Measurements from ENCODE around the gene QRICH2. TPM values are rescaled to one million over a fixed set of nuclear protein-coding genes. Genes with fewer than 3 reads are reported as not detected.
"Not testable (repeated sequence)": the region's sequence is repeated elsewhere in the genome, so short reads cannot be mapped to it uniquely, and the experiment has no call there.

Gene QRICH2
- total RNA-seq, 2 experiments from 2014 or later, result 7.2 to 9.4 TPM

DNA sequence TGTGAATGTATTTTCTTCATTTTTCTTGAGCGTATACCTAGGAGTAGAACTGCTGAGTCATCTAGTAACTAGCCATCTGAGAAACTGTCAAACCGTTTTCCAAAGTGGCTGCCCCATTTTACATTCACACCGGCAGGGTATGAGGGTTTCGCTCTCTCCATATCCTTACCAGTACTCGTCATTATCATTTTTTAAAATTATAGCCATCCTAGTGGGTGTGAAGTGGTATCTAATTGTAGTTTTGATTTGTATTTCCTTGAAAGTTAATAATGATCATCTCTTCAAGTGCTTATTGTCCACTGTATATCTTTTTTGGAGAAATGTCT lies 73.8 kb downstream of the QRICH2 start:
- no TSS peak for BruUV-seq (replicated peaks)
- no peaks in the 10 kb centered on the region for H3K36me3 ChIP-seq (ENCODE audit: insufficient read depth, low read length)
- H3K9me2 ChIP-seq (ENCODE audit: insufficient read depth, low read length), result no peaks in the 10 kb centered on the region
- TF ChIP-seq EZH2phosphoT487 (IDR thresholded peaks at IDR 0.05; ENCODE audit: borderline replicate concordance, low read depth, low read length), result no peak
- no peak for TF ChIP-seq CTCF (conservative IDR thresholded peaks at IDR 0.05; ENCODE audit: low read length)
- H4K20me1 ChIP-seq (ENCODE audit: insufficient read depth, low read length), result no peaks in the 10 kb centered on the region
- no peak overlapping the region for H3K4me2 ChIP-seq (ENCODE audit: low read length)
- no peak for DNase-seq (ENCODE audit: low spot score)
- H3K4me1 ChIP-seq (ENCODE audit: insufficient read depth, low read length, poor library complexity, severe bottlenecking), result no peaks in the 10 kb centered on the region
- ChIA-PET CTCF (ENCODE audit: unreplicated experiment) (no interaction called here), POLR2A (interaction anchor here (0.6 kb wide), 1 partner anchor 105 kb away, joined by 8 read pairs; no protein-coding TSS in a partner anchor)
- no peak overlapping the region for H3K4me3 ChIP-seq (ENCODE audit: low read depth, low read length, poor library complexity, severe bottlenecking)
- no peak overlapping the region for H2AFZ ChIP-seq (ENCODE audit: low read length)
- H3K9me3 ChIP-seq (ENCODE audit: low read length), result no peaks in the 10 kb centered on the region
- H3K27ac ChIP-seq (ENCODE audit: low read depth, low read length, poor library complexity, severe bottlenecking), result no peak overlapping the region
- H3K79me2 ChIP-seq (ENCODE audit: insufficient read depth, low read depth, low read length), result no peaks in the 10 kb centered on the region
- intact Hi-C loops (cut with micrococcal nuclease; ENCODE audit: unreplicated experiment), result no loop called here

DNA sequence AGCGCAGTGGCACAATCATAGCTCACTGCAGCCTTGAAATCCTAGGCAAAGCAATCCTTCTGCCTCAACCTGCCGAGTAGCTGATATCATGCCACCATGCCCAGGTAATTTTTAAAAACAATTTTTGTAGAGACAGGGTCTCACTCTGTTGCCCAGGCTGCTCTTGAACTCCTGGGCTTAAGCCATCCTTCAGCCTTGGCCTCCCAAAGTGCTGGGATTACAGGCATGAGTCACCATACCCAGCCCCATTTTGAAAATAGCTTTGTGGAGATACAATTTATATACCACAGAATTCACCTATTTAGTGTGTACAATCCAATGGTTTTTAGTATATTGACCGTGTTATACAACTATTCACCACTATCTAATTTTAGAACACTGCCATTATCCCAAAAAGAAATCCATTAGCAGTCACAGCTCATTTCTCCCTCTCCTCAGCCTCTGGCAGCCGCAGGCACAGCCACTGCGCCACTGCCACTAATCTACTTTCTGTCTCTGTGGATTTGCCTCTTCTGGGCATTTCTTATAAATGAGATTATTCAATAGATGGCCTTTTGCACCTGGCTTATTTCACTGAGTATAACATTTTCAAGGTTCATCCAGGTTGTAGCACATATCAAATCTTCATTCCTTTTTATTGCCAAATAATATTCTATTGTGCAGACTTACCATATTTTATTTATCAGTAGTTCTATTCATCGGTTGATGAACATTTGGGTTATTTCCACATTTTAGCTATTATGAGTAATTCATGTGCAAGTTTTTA lies 74.3 kb downstream of the QRICH2 start:
- no peaks in the 10 kb centered on the region for H3K9me3 ChIP-seq (ENCODE audit: low read length)
- H3K4me2 ChIP-seq (ENCODE audit: low read length), result no peak overlapping the region
- H3K4me1 ChIP-seq (ENCODE audit: insufficient read depth, low read length, poor library complexity, severe bottlenecking), result no peaks in the 10 kb centered on the region
- intact Hi-C loops (cut with micrococcal nuclease; ENCODE audit: unreplicated experiment), result no loop called here
- no peak overlapping the region for H3K4me3 ChIP-seq (ENCODE audit: low read depth, low read length, poor library complexity, severe bottlenecking)
- no peaks in the 10 kb centered on the region for H3K36me3 ChIP-seq (ENCODE audit: insufficient read depth, low read length)
- no peaks in the 10 kb centered on the region for H4K20me1 ChIP-seq (ENCODE audit: insufficient read depth, low read length)
- CTCF ChIA-PET (ENCODE audit: unreplicated experiment), result interaction anchor here (0.6 kb wide), 1 partner anchor 52 kb away, joined by 3 read pairs; no protein-coding TSS in a partner anchor
- H3K27ac ChIP-seq (ENCODE audit: low read depth, low read length, poor library complexity, severe bottlenecking), result no peak overlapping the region
- no peaks in the 10 kb centered on the region for H3K79me2 ChIP-seq (ENCODE audit: insufficient read depth, low read depth, low read length)
- no peaks in the 10 kb centered on the region for H3K9me2 ChIP-seq (ENCODE audit: insufficient read depth, low read length)
- no peak for TF ChIP-seq EZH2phosphoT487 (IDR thresholded peaks at IDR 0.05; ENCODE audit: borderline replicate concordance, low read depth, low read length)
- TF ChIP-seq CTCF (conservative IDR thresholded peaks at IDR 0.05; ENCODE audit: low read length), result no peak
- BruUV-seq (replicated peaks), result no TSS peak
- no peak for DNase-seq (ENCODE audit: low spot score)
- POLR2A ChIA-PET, result interaction anchor here (0.6 kb wide), 1 partner anchor 106 kb away, joined by 8 read pairs; no protein-coding TSS in a partner anchor
- no peak overlapping the region for H2AFZ ChIP-seq (ENCODE audit: low read length)

DNA sequence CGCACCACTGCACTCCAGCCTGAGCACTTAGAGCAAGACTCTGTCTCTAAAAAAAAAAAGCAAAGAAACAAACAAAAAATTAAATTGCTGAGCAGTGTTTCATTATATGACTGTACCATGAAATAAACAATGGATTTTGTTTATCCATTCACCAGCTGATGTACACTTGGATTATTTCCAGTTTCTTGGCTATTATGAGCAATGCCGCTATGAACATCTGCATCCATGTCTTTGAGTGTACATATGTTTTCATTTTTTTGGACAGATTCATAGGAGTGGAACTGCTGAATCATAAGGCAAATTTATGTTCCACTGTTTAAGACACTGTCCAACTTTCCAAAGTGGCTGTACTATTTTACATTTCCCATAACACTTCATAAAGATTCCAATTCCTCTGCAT lies 75.7 kb downstream of the QRICH2 start:
- CTCF ChIA-PET (ENCODE audit: unreplicated experiment), result no interaction called here

DNA sequence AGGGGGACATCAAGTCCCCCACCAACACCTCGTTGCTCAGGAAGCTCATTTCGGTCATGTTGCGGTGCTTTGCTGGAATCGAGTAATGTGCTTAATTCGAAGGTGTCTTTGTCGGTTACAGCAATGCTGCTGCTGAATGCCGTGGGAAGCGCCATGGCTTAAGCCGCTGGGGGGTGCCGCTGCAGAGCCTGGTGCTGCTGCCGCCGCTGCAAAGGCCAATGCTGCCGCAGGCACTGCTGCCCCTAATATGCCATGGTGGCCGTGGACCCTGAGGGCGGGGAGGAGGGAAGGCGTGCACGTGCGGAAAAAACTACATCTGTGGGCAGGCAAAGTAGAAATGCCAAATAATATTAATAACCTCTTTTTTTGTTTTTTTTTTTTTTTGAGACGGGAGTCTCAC lies 81.3 kb downstream of the QRICH2 start:
- H2AFZ ChIP-seq (ENCODE audit: low read length); H3K9me2 ChIP-seq (ENCODE audit: insufficient read depth, low read length); CTCF ChIA-PET (ENCODE audit: unreplicated experiment); H4K20me1 ChIP-seq (ENCODE audit: insufficient read depth, low read length); BruUV-seq (replicated peaks); H3K36me3 ChIP-seq (ENCODE audit: insufficient read depth, low read length); H3K4me1 ChIP-seq (ENCODE audit: insufficient read depth, low read length, poor library complexity, severe bottlenecking); intact Hi-C loops (cut with micrococcal nuclease; ENCODE audit: unreplicated experiment); H3K4me2 ChIP-seq (ENCODE audit: low read length); H3K4me3 ChIP-seq (ENCODE audit: low read depth, low read length, poor library complexity, severe bottlenecking); DNase-seq (ENCODE audit: low spot score); H3K9me3 ChIP-seq (ENCODE audit: low read length); POLR2A ChIA-PET; H3K27ac ChIP-seq (ENCODE audit: low read depth, low read length, poor library complexity, severe bottlenecking); H3K79me2 ChIP-seq (ENCODE audit: insufficient read depth, low read depth, low read length): not testable (repeated sequence)

More for the DNA sequence above, 75.7 kb downstream of the QRICH2 start:
- no peak for DNase-seq (ENCODE audit: low spot score)
- no peak overlapping the region for H2AFZ ChIP-seq (ENCODE audit: low read length)
- H4K20me1 ChIP-seq (ENCODE audit: insufficient read depth, low read length), result no peaks in the 10 kb centered on the region
- H3K4me3 ChIP-seq (ENCODE audit: low read depth, low read length, poor library complexity, severe bottlenecking), result no peak overlapping the region
- H3K79me2 ChIP-seq (ENCODE audit: insufficient read depth, low read depth, low read length), result no peaks in the 10 kb centered on the region
- no peaks in the 10 kb centered on the region for H3K9me3 ChIP-seq (ENCODE audit: low read length)
- H3K4me1 ChIP-seq (ENCODE audit: insufficient read depth, low read length, poor library complexity, severe bottlenecking), result no peaks in the 10 kb centered on the region
- no peak overlapping the region for H3K27ac ChIP-seq (ENCODE audit: low read depth, low read length, poor library complexity, severe bottlenecking)
- H3K4me2 ChIP-seq (ENCODE audit: low read length), result no peak overlapping the region
- POLR2A ChIA-PET, result interaction anchor here (1.2 to 1.6 kb wide), 2 partner anchors 16 to 28 kb away, joined by 3 to 6 read pairs; no protein-coding TSS in a partner anchor
- BruUV-seq (replicated peaks), result no TSS peak
- intact Hi-C loops (cut with micrococcal nuclease; ENCODE audit: unreplicated experiment), result no loop called here
- TF ChIP-seq CTCF (conservative IDR thresholded peaks at IDR 0.05; ENCODE audit: low read length) (no peak), EZH2phosphoT487 (IDR thresholded peaks at IDR 0.05; ENCODE audit: borderline replicate concordance, low read depth, low read length) (no peak)
- H3K36me3 ChIP-seq (ENCODE audit: insufficient read depth, low read length), result no peaks in the 10 kb centered on the region
- no peaks in the 10 kb centered on the region for H3K9me2 ChIP-seq (ENCODE audit: insufficient read depth, low read length)
